H1 (cell line): ENCODE measurements around the gene NPR1. TPM values are rescaled to one million over a fixed set of nuclear protein-coding genes. Genes with fewer than 3 reads are reported as not detected.

Experiments used
- CTCF ChIA-PET: fragments of 300-600 bp; sonication (Branson Sonifier 250); formaldehyde crosslinking; loops from one replicate; lab custom pipeline; 2021; ENCODE audit not compliant: partially characterized antibody; lab: Charles Lee
- POLR2A ChIA-PET: fragments of 300-600 bp; sonication (Branson Sonifier 250); formaldehyde crosslinking; loops from one replicate; lab custom pipeline; 2021; ENCODE audit warnings: inconsistent platforms; ENCODE audit not compliant: partially characterized antibody; lab: Charles Lee
- DNase-seq, 2 experiments: peaks; one replicate each; pipeline versions ENCODE4 v3.0.0 to v3.0.0-alpha.2; 2010 to 2022; ENCODE audit warnings: low spot score in 2 of 2, low read depth in 1 of 2, mixed read lengths in 1 of 2
- FAIRE-seq: peaks from 2 replicates; lab custom pipeline; 2011; peaks lifted over from hg19 to GRCh38; lab: Jason Lieb, UNC
- H2AFZ ChIP-seq: 2 replicates; pipeline ENCODE4 v1.8.1; 2012; ENCODE audit warnings: low read length, inconsistent platforms
- H2AK5ac ChIP-seq: 2 replicates; pipeline ENCODE4 v1.6.1; 2013; ENCODE audit warnings: low read depth, low read length
- H2BK120ac ChIP-seq: replicated peaks from 2 replicates; pipeline ENCODE3; 2013; ENCODE audit warnings: low read depth, low read length, inconsistent platforms
- H2BK12ac ChIP-seq: 2 replicates; pipeline ENCODE4 v1.6.1; 2013; ENCODE audit warnings: low read depth, low read length
- H2BK15ac ChIP-seq: 2 replicates; pipeline ENCODE4 v1.6.1; 2013; ENCODE audit warnings: low read length
- H2BK20ac ChIP-seq: 2 replicates; pipeline ENCODE4 v1.6.1; 2013; ENCODE audit warnings: low read length
- H2BK5ac ChIP-seq: 2 replicates; pipeline ENCODE4 v1.6.1; 2013; ENCODE audit warnings: low read depth, low read length
- H3K14ac ChIP-seq: 2 replicates; pipeline ENCODE4 v1.6.1; 2013; ENCODE audit warnings: inconsistent platforms; ENCODE audit not compliant: insufficient read length
- H3K18ac ChIP-seq: 2 replicates; pipeline ENCODE4 v1.6.1; 2013; ENCODE audit warnings: low read length; ENCODE audit errors: extremely low read depth
- H3K23ac ChIP-seq: 2 replicates; pipeline ENCODE4 v1.6.1; 2013; ENCODE audit warnings: inconsistent platforms; ENCODE audit not compliant: insufficient read length
- H3K23me2 ChIP-seq: 2 replicates; pipeline ENCODE4 v1.6.1; 2013; ENCODE audit warnings: low read depth, low read length
- H3K27ac ChIP-seq: 2 replicates; pipeline ENCODE4 v1.6.1; 2011; ENCODE audit warnings: low read depth, low read length, inconsistent platforms
- H3K27me3 ChIP-seq, 4 experiments: replicated peaks in 1 of 4; 1 replicate in 1 of 4; 2 replicates in 3 of 4; pipeline versions ENCODE4 v1.6.1 to v1.8.1; 2011 to 2013; ENCODE audit warnings: low read length in 3 of 4, mild to moderate bottlenecking in 3 of 4, inconsistent platforms in 2 of 4, mixed read lengths in 2 of 4, moderate library complexity in 1 of 4; ENCODE audit not compliant: control insufficient read depth in 3 of 4, insufficient read depth in 3 of 4; ENCODE audit errors: extremely low read depth in 1 of 4
- H3K36me3 ChIP-seq, 4 experiments: 2 replicates each; pipeline versions ENCODE4 v1.6.1 to v1.8.1; 2011 to 2013; ENCODE audit warnings: mild to moderate bottlenecking in 4 of 4, low read length in 3 of 4, moderate library complexity in 2 of 4, control low read depth in 1 of 4, inconsistent platforms in 1 of 4; ENCODE audit not compliant: insufficient read depth in 4 of 4, control insufficient read depth in 2 of 4
- H3K4ac ChIP-seq: replicated peaks from 2 replicates; pipeline ENCODE3; 2013; ENCODE audit warnings: low read length, low read depth, mixed read lengths, inconsistent platforms; ENCODE audit not compliant: insufficient read length
- H3K4me1 ChIP-seq, 4 experiments: replicated peaks in 1 of 4; 1 replicate in 1 of 4; 2 replicates in 3 of 4; pipeline versions ENCODE4 v1.6.1 to v1.8.1; 2011 to 2013; ENCODE audit warnings: low read length in 3 of 4, inconsistent platforms in 2 of 4, mixed read lengths in 1 of 4; ENCODE audit not compliant: insufficient read depth in 4 of 4, control insufficient read depth in 3 of 4
- H3K4me2 ChIP-seq, 2 experiments: 2 replicates each; pipeline versions ENCODE4 v1.6.1 to v1.8.1; 2011 to 2013; ENCODE audit warnings: low read depth in 2 of 2, low read length in 2 of 2, control low read depth in 1 of 2, inconsistent platforms in 1 of 2, mild to moderate bottlenecking in 1 of 2; ENCODE audit not compliant: insufficient read depth in 1 of 2
- H3K4me3 ChIP-seq, 4 experiments: fragments of 200-600, 300-600 bp in 1 of 4; sonication (generic), shearing (Covaris generic), sonication (Bioruptor Twin) in 1 of 4; 2 replicates each; pipeline versions ENCODE4 v1.5.1 to v1.8.1; 2011 to 2016; ENCODE audit warnings: low read length in 4 of 4, low read depth in 3 of 4, control low read depth in 2 of 4, inconsistent platforms in 2 of 4, mild to moderate bottlenecking in 2 of 4, mixed read lengths in 1 of 4, moderate library complexity in 1 of 4; ENCODE audit not compliant: insufficient read depth in 2 of 4; ENCODE audit errors: extremely low read depth in 1 of 4
- H3K56ac ChIP-seq: replicated peaks from 2 replicates; pipeline ENCODE3; 2013; ENCODE audit warnings: low read depth, mild to moderate bottlenecking, mixed read lengths, low read length, inconsistent platforms; ENCODE audit not compliant: insufficient read length
- H3K79me1 ChIP-seq: 2 replicates; pipeline ENCODE4 v1.6.1; 2013; ENCODE audit warnings: low read depth, low read length, control low read depth
- H3K79me2 ChIP-seq, 2 experiments: 2 replicates each; pipeline versions ENCODE4 v1.6.1 to v1.8.1; 2012 to 2013; ENCODE audit warnings: low read length in 2 of 2, mild to moderate bottlenecking in 2 of 2, inconsistent platforms in 1 of 2; ENCODE audit not compliant: insufficient read depth in 2 of 2, control insufficient read depth in 1 of 2
- H3K9ac ChIP-seq, 4 experiments: replicated peaks in 1 of 4; 1 replicate in 1 of 4; 2 replicates in 3 of 4; pipeline versions ENCODE4 v1.6.1 to v1.8.1; 2011 to 2013; ENCODE audit warnings: low read depth in 3 of 4, low read length in 3 of 4, control low read depth in 2 of 4, mild to moderate bottlenecking in 2 of 4, moderate library complexity in 2 of 4, inconsistent platforms in 1 of 4; ENCODE audit errors: extremely low read depth in 1 of 4
- H3K9me3 ChIP-seq, 2 experiments: 2 replicates each; pipeline versions ENCODE4 v1.6.1 to v1.8.1; 2012 to 2013; ENCODE audit warnings: mild to moderate bottlenecking in 2 of 2, moderate library complexity in 2 of 2, control low read depth in 1 of 2, inconsistent platforms in 1 of 2, low read depth in 1 of 2, low read length in 1 of 2, mixed read lengths in 1 of 2; ENCODE audit not compliant: insufficient read depth in 2 of 2
- H4K20me1 ChIP-seq, 2 experiments: replicated peaks in 1 of 2; 2 replicates each; pipeline versions ENCODE3 to v1.8.1; 2011 to 2013; ENCODE audit warnings: inconsistent platforms in 2 of 2, low read length in 2 of 2, mild to moderate bottlenecking in 1 of 2; ENCODE audit not compliant: insufficient read depth in 2 of 2, control insufficient read depth in 1 of 2
- H4K5ac ChIP-seq: 2 replicates; pipeline ENCODE4 v1.6.1; 2013; ENCODE audit warnings: low read length, low read depth, mixed read lengths, inconsistent platforms; ENCODE audit not compliant: insufficient read length
- H4K8ac ChIP-seq: 2 replicates; pipeline ENCODE4 v1.8.0; 2013; ENCODE audit warnings: mild to moderate bottlenecking, moderate library complexity, low read length, inconsistent platforms; ENCODE audit not compliant: insufficient read depth; ENCODE audit errors: extremely low read depth
- H4K91ac ChIP-seq: replicated peaks from 2 replicates; pipeline ENCODE3; 2013; ENCODE audit warnings: low read length, mixed read lengths, inconsistent platforms; ENCODE audit not compliant: insufficient read length
- BRCA1 ChIP-seq: IDR thresholded peaks from 2 replicates; pipeline ENCODE4 v1.6.1; 2012; ENCODE audit warnings: low read depth, low read length, improper control_type of control experiment
- E2F6 ChIP-seq: IDR thresholded peaks from 2 replicates; pipeline ENCODE4 v1.6.1; 2012; ENCODE audit warnings: inconsistent platforms
- EGR1 ChIP-seq: IDR thresholded peaks from 2 replicates; pipeline ENCODE4 v1.6.1; 2011; ENCODE audit warnings: low read depth, low read length, borderline replicate concordance
- EP300 ChIP-seq, 2 experiments: IDR thresholded peaks; 1 replicate in 1 of 2; 2 replicates in 1 of 2; pipeline ENCODE4 v1.6.1; 2011 to 2012; ENCODE audit warnings: low read depth in 2 of 2, low read length in 2 of 2, mild to moderate bottlenecking in 2 of 2, borderline replicate concordance in 1 of 2, inconsistent platforms in 1 of 2, moderate library complexity in 1 of 2
- MAX ChIP-seq: IDR thresholded peaks from 2 replicates; pipeline ENCODE4 v1.6.1; 2012; ENCODE audit warnings: inconsistent platforms
- RAD21 ChIP-seq, 2 experiments: IDR thresholded peaks in 1 of 2; conservative IDR thresholded peaks in 1 of 2; 2 replicates each; pipeline ENCODE4 v1.6.1; 2011; ENCODE audit warnings: low read depth in 2 of 2, low read length in 2 of 2, improper control_type of control experiment in 1 of 2, inconsistent platforms in 1 of 2, mild to moderate bottlenecking in 1 of 2, moderate library complexity in 1 of 2
- SAP30 ChIP-seq: fragments of 300-600 bp; sonication (generic); IDR thresholded peaks from 2 replicates; pipeline ENCODE4 v1.7.1; 2012; ENCODE audit warnings: low read length, moderate library complexity, mild to moderate bottlenecking, inconsistent platforms; ENCODE audit not compliant: insufficient read depth, insufficient replicate concordance
- SP4 ChIP-seq: IDR thresholded peaks from 2 replicates; pipeline ENCODE4 v1.6.1; 2012; ENCODE audit warnings: low read length, inconsistent platforms
- WGBS, 2 experiments: shearing (Covaris generic) in 1 of 2; methylation state at CpG; one replicate each; pipeline versions ENCODE4 v1.1.6 to v1.1.7; 2013 to 2015; ENCODE audit warnings: low lambda C conversion rate in 2 of 2, mixed read lengths in 2 of 2, inconsistent platforms in 1 of 2, low coverage in 1 of 2, missing lambda C conversion rate in 1 of 2; ENCODE audit not compliant: insufficient replicate concordance in 2 of 2, insufficient coverage in 1 of 2, insufficient read length in 1 of 2; ENCODE audit errors: extremely low coverage in 1 of 2, missing lambda C conversion rate in 1 of 2; 5-methylcytosine and 5-hydroxymethylcytosine counted together
- polyA plus RNA-seq, 7 experiments: library from polyadenylated mRNA; depleted of rRNA in 3 of 7; stranded (reverse) in 5 of 7; unstranded in 2 of 7; fragments of >200 nt in 5 of 7; fragments of 200-250 nt in 2 of 7; gene quantifications; 1 replicate in 5 of 7; 2 replicates in 1 of 7; 4 replicates in 1 of 7; pipeline versions ENCODE4 v1.2.1 to v1.2.3, GENCODE V29; 2011 to 2013; ENCODE audit warnings: missing spikeins in 2 of 7, mixed read lengths in 2 of 7
- total RNA-seq: library from RNA; stranded (reverse); fragmentation: NEBNext Ultra II Directional; extraction: Animal tissue kit (Norgen Biotek cat#: 25700); gene quantifications from 2 replicates; pipeline ENCODE4 v1.2.1, GENCODE V29; 2021

Gene NPR1
- total and polyA plus RNA-seq, 2 of the 8 experiments (the other 6 are each of a cell fraction or from before 2014, with no cell fraction given): 11.7 to 13.2 TPM

- FAIRE-seq (no peak), DNase-seq (no peak)
- Histone ChIP-seq H3K4me1 (no peaks in the 10 kb centered on the region), H3K9ac (no peak overlapping the region), H3K4me2 (no peak overlapping the region), H2BK120ac (no peak overlapping the region), H2BK20ac (no peak overlapping the region), H3K23me2 (0 out of 2 replicates have a peak, but pooled peaks cover 2% of the 10 kb centered on the region), H4K20me1 (no peaks in the 10 kb centered on the region), H3K23ac (no peak overlapping the region), H3K56ac (no peak overlapping the region), H3K9me3 (no peaks in the 10 kb centered on the region), H4K8ac (no peak overlapping the region), H4K5ac (no peak overlapping the region), H3K18ac (no peak overlapping the region), H3K27ac (no peak overlapping the region), H3K4ac (no peak overlapping the region), H3K4me3 (no peak overlapping the region), H3K79me2 (no peaks in the 10 kb centered on the region), H3K36me3 (no peaks in the 10 kb centered on the region), H3K79me1 (no peaks in the 10 kb centered on the region), H2AFZ (no peak overlapping the region), H3K14ac (no peak overlapping the region), H2BK15ac (no peak overlapping the region), H3K27me3 (no peaks in the 10 kb centered on the region)
- POLR2A ChIA-PET: interaction anchor here (0.6 to 2.1 kb wide), 3 partner anchors 37 to 57 kb away, joined by 3 to 5 read pairs (median 3); no protein-coding TSS in a partner anchor
- WGBS, 2 experiments: 95% methylated on average over 3 of the region's 3 CpGs; no CpG with 5 or more reads in 1 of the 2 experiments
- CTCF ChIA-PET: interaction anchor here (0.7 to 3.4 kb wide), 6 partner anchors 7 to 39 kb away, joined by 3 to 11 read pairs (median 4); partner anchors contain the start of genes INTS3 and NPR1
- TF ChIP-seq EGR1: no peak
- TF ChIP-seq SP4: no peak
- no peak for TF ChIP-seq BRCA1
- TF ChIP-seq E2F6: no peak
- TF ChIP-seq MAX: no peak
- no peak for TF ChIP-seq EP300 (IDR thresholded peaks at IDR 0.05; ENCODE audit: borderline replicate concordance in 1 of 2, low read depth in 2 of 2, low read length in 2 of 2)
- TF ChIP-seq SAP30: no peak
- no peak for TF ChIP-seq RAD21 (IDR thresholded peaks at IDR 0.05 in 1 of 2, conservative IDR thresholded peaks at IDR 0.05 in 1 of 2; ENCODE audit: low read depth in 2 of 2, low read length in 2 of 2)
- TF ChIP-seq, all 59 proteins: peak for 0
- Histone ChIP-seq H2BK12ac (no peak overlapping the region), H4K91ac (no peak overlapping the region), H2BK5ac (no peak overlapping the region), H2AK5ac (no peak overlapping the region)
Measured at GRCh38 chr1:153717330-153717729, 38.8 kb downstream of the NPR1 start.
